GM04504 (cell line): Measurements from ENCODE around the gene LRRC27.

ENCODE experiments used
- DNase-seq: peaks from one replicate; pipeline ENCODE4 v3.0.0-alpha.2; 2012; ENCODE audit warnings: low read depth

The LRRC27 gene

GRCh38 chr10:132390921-132391675 is 59.1 kb downstream of the LRRC27 start:
- no peak for DNase-seq

- no peak for DNase-seq
These were observed 59.7 kb downstream of the LRRC27 start for GRCh38 chr10:132391676-132392020.

- no peak for DNase-seq
These were observed 60.3 kb downstream of the LRRC27 start for GRCh38 chr10:132392184-132392800.

- DNase-seq, result no peak
These were observed 61.1 kb downstream of the LRRC27 start for GRCh38 chr10:132392811-132393694.

- DNase-seq, result no peak
These were observed 61.7 kb downstream of the LRRC27 start for GRCh38 chr10:132393695-132394181.

- no peak for DNase-seq
These were observed 62.3 kb downstream of the LRRC27 start for GRCh38 chr10:132394201-132394811.

GRCh38 chr10:132394936-132395703 is 63.1 kb downstream of the LRRC27 start:
- DNase-seq, result no peak

- no peak for DNase-seq
These were observed 63.9 kb downstream of the LRRC27 start for GRCh38 chr10:132395704-132396493.

GRCh38 chr10:132396494-132397035 is 64.6 kb downstream of the LRRC27 start:
- no peak for DNase-seq

- DNase-seq, result no peak
These were observed 65.1 kb downstream of the LRRC27 start, which contains the start of gene PWWP2B for GRCh38 chr10:132397036-132397541. TSS of gene PWWP2B (plus strand) at chr10:132397200. CDS start at chr10:132397227, 27 bp downstream.

- DNase-seq, result no peak
These were observed 65.9 kb downstream of the LRRC27 start for GRCh38 chr10:132397671-132398565.

- DNase-seq, result no peak
These were observed 66.6 kb downstream of the LRRC27 start for GRCh38 chr10:132398566-132398991.

GRCh38 chr10:132399117-132400035 is 67.4 kb downstream of the LRRC27 start:
- no peak for DNase-seq

GRCh38 chr10:132400041-132400546 is 68.1 kb downstream of the LRRC27 start:
- no peak for DNase-seq

GRCh38 chr10:132400547-132401151 is 68.7 kb downstream of the LRRC27 start:
- DNase-seq, result no peak

- DNase-seq, result no peak
These were observed 69.6 kb downstream of the LRRC27 start for GRCh38 chr10:132401401-132402118.
